Stimulated activated CD4-positive, alpha-beta T cell treated with anti-CD3 and anti-CD28 coated beads, Interleukin-15, amount 100 ng/mL, for 48 hours (primary cell): ENCODE results near the gene PEX11A.
A peak's percentile ranks its signal among the peaks of the same experiment; 100 is the strongest.

Source experiments
- DNase-seq, 2 donors: peaks; one replicate each; pipeline ENCODE4 v3.0.0-alpha.2; 2020; ENCODE audit warnings: low read depth in 2 of 2

The PEX11A gene

DNA sequence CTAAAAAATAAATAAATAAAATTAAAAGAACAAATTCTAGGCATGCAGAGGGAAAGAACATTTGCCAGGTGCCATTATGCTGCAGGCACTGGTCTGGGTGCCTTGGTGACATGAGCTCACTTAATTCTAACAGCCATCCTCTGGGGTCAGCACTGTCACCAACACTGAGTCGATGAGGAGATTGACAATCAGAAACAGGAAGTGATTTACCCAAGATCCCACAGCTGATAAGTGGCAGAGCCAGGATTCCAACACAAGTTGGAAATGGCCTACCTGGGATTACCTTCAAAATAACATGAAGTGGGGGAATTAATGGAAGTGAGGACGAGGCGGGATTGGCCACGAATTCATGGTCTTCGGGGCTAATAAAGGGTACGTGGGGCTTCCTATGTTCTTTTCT is 14.9 kb downstream of the PEX11A start:
- DNase-seq: no peak

DNA sequence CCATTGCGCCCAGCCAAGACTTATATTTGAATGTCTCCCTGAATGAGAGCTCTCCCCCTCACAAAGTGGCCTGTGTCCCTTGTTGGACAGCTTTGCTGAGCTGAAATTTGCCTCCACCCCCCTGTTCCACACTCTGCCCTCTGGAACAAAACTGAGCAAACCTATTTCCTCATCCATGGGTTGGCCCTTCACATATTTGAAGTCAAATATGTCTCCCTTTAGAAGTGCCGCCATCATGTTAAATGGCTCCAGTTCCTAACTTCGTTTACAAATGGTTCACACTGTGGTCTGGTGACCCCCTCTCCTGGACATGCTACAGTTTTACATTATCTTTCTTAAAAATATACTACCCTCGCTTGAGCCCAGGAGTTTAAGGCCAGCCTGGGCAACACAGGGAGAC is 16.0 kb downstream of the PEX11A start:
- no peak for DNase-seq

- peak in 1 of 2 donors; percentile 4 for DNase-seq
Observed at GRCh38 chr15:89673165-89673512, 17.4 kb downstream of the PEX11A start.

DNA sequence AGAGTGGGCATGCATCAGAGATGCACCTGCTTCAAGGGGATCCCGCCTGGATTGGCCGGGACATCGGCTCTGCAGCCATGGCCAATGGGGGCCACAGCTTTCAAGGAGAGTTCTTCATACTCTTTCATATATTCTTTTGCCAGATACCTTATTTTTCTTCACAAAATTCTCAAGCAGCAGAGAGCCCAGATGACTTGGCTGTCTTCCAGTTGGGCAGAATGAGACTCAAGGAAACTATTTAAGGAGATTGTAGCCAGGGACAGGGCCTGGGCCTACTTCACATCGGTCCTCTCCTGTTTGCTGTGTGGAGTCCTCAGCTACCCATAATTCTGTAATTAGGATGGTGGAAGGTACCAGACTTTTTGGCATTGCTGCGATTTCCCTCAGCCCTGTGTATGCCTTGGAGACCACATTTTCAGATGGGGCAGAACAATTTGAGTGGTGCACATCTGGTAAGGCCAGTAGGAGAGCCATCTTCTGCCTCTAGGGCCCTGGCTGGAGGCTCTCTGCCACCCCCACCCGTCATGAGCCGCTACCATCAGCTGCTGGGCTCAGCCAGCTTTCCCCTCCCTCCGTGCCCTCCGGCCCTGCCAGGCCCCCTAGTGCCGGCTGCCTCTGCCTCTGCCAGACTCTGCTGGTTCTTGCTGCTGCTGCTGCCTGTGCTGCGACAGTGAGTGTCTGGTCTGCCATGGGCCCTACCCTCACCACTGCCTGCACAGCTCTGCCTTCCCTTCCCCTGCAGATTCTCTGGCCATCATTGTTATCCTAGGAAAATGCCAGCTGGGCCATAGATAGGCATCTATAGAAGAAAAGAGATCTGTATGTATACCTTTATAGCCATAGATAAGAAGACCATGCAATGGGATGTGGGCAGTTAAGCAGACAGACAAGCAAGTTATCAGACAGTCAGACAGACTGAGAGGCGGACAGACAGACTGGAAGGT is 18.1 kb downstream of the PEX11A start:
- no peak for DNase-seq

DNA sequence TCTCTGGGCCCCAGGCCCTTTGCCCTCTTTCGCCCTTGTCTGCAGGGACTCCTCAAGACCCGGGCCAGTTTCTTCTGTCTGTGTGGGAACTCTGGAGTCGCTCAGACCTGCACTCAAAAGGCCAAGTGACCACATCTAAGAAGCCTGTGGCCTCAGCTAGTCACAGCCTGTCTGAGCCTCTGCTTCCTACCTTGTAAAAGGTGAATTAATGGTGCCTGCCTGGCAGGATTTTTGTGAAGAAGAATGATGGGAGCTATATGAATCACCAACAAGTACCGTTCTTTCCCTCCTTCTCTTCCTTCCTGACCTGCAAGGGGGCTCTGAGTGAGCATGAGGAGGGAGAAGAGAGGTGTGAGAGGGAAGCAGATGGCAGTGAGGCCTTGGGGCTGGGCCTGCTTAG is 18.9 kb downstream of the PEX11A start:
- DNase-seq: no peak

- no peak for DNase-seq
Observed at GRCh38 chr15:89670971-89671560, 19.5 kb downstream of the PEX11A start.

- DNase-seq: no peak
Observed at GRCh38 chr15:89669941-89670340, 20.6 kb downstream of the PEX11A start.

GRCh38 chr15:89669309-89669865 is 21.2 kb downstream of the PEX11A start:
- no peak for DNase-seq

DNA sequence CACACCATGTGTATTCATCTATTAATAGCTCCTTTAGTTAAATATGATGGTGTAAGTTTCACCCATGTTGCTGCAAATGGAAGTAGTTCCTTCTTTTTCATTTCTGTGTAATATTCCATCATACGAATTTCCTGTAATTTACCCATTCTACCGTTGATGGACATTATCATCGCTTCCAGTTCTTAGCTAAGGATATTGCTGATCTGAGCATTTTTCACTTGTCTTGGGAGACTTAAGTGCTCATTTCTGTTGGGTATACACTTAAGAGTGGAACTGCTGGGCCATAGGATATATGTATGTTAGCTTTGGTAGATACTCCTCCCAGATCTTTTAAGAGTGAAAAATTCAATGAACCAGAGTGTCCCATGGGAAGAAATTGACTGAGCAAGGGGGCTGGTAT is 22.4 kb downstream of the PEX11A start:
- DNase-seq: no peak

GRCh38 chr15:89667706-89667960 is 22.9 kb downstream of the PEX11A start:
- no peak for DNase-seq

- DNase-seq: no peak
Observed at GRCh38 chr15:89666858-89667705, 23.5 kb downstream of the PEX11A start.

DNA sequence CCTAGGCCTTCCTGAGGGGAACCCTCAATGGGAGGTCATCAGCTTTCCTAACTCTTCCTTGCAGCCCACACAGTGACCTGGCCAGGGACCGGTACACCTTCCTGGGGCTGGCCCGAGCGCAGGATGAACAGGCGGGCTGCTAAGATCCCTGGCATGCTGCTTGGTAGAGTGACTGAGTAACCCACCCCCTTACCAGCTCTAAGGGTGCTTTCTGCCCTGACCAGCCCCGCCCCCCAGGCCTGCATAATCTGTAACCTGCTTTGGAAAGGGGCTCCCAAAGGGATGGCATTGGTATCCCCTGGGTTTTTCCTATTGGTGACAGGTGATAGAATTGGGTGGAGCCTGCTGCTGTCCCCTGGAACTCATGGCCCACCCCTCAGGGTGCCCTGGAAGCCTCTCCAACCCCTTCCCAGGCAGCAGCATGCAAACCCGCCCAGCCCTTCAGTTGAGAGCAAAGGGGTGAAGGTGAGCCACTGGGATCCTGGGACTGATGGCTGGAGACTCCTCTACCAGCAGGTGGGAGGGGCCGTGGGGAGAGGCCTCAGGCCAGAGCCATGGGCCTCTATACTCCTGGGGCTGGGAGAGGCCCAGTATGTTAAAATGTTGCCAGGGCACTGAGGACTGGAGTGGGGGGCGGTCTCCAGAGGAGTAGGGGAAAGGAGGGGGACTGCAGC is 24.2 kb downstream of the PEX11A start:
- no peak for DNase-seq

GRCh38 chr15:89665449-89666181 is 24.9 kb downstream of the PEX11A start:
- DNase-seq: no peak

DNA sequence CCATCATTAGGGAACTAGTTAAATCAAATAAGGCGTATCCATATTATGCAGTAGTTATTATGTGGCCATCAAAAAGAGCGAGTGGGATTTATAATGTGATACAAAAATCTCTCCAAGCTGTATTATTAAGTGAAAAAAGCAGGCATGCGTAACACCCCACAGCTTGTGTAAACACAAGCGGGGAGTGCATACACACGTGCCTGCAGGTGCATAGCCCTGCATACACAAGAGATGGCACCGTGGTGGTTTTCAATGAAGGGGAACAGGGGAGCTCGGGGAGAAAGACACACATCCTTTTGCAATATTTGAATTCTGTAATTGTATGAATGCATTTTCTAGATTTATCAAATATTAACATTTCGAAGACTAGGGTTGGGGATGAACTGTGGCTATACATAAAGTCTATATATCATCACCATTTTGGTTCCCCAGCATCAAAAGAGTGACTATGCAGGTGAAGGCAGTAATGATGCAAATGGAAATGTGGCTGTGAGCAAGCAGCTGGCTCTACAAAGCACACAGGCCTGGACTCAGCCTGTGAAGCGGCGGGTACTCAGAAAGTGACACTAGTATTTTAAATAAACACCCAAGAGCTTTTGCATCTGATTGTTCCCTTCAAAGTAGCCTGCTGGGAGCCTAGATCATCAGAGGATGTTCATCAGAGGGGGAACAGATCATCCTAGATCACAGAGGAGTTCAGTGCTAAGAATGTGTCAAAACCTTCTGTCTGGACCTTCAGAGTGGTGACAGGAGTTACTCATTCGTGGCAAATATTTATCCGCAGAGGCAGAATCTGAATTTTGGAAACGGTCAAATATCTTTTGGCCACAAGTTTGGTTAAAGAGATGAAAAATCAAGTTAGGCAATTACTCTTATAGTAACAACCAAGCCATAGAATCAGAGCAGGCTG is 25.9 kb downstream of the PEX11A start:
- no peak for DNase-seq

DNA sequence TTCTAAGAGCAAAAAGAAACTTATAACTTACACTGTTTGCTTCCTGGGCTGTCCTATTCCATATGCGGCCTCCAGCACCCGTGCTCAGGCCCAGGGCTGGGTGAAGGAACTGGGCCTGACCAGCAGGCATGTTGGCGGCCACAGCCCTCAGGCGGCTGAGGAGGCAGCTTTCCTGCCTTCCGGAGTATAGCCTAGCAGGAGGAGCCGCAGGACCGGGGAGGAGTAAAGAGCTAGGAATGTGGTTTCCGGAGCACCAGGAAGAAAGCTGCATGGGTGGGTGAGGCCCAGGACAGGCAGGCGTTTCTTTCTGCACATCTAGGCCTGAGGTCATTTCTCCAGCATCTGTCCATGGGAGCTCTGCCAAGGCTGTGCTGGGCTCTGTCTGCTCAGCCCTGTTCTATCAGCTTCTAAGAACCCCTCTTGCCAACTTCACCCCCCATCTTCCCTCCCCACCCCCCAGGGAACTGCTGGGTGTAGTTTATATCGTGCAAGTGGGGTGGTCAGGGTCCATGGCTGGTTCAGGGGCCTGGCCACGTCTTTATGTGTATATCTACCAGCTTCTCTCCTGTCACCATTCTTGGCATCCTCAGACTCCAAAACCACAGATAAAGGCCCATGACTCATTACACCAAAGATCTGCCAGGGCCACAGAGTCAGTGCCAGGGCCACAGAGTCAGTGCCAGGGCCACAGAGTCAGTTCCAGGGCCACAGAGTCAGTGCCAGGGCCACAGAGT is 27.5 kb downstream of the PEX11A start:
- DNase-seq: no peak

DNA sequence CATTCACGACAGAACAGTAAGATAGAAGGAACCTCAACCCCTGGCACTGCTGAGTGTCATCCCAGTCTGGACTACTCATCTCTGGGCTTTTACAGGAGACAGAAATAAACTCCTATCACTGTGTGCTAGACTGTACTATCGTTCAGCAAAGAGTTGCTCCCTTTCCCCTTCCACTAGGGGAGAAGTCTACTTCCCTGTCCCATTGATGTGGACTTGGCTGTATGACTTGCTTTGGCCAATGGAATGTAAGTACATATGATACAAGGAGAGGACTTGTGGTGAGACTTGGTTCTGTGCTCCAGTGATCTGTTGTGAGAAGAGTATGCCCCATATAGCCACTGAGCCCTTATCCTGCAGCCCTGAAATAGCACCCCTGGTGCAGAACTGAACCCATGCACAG is 30.0 kb downstream of the PEX11A start:
- DNase-seq: no peak

DNA sequence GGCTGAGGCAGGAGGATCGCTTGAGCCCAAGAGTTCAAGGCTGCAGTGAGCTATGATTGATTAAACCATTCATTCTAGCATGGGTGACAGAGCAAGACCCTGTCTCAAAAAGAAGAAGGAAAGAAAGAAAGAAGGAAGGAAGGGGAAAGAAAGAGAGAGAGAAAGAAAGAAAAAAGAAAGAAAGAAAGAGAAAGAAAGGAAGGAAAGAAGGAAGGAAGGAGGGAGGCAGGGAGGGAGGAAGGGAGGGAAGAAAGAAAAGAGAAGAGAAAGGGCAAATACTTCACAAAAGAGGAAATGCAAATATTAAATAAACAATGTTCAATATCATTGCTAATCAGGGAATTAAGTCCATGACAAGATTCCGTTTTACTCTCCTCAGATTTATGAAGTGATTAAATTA is 31.3 kb downstream of the PEX11A start:
- no peak for DNase-seq

- DNase-seq: no peak
Observed at GRCh38 chr15:89657686-89658200, 32.8 kb downstream of the PEX11A start.

DNA sequence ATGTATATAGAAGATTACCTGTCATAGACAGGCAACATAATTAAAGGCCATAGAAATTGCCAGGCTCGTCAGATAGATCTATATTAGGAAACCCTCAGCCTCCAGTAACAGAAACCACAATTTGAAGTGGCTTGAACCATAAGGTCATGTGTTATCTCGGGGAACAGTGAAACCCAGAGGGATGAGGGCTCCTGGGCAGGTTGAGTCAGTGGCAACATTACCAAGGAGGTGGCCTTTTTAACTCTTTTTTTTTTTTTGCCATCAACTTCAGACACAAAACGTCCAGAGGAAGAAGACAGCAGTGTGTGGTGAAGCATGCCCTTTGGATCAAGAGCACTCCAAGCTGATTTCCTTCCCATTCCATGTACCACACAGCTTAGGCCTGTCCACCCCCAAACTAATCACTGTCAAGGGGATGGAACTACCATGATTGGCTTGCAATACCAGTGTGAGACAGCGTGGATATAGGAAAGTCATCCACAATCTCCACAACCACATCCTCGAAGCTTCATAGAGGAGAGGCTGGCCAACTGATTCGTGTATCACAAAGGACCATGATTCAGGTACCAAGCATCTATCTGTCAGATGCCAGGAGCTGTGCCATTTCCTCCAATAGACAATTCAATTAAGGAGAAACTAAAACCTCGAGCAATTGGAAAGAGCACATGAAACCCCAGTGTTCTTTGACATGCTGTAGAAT is 34.3 kb downstream of the PEX11A start:
- no peak for DNase-seq
